Sigmoid colon (tissue), 4 donors: ENCODE results near the gene FGF19.

Experiments used
- EP300 ChIP-seq, 4 donors: sonication (generic); formaldehyde crosslinking; IDR thresholded peaks; one replicate each; pipeline ENCODE4 v1.6.1; 2017; ENCODE audit warnings: antibody characterized with exemption in 4 of 4
- POLR2A ChIP-seq, 2 donors: fragments of 450-650 bp; IDR thresholded peaks; one replicate each; pipeline ENCODE4 v1.6.1; 2016; ENCODE audit warnings: antibody characterized with exemption in 2 of 2, mild to moderate bottlenecking in 2 of 2, moderate library complexity in 2 of 2
- POLR2AphosphoS5 ChIP-seq, 4 donors: sonication (generic); formaldehyde crosslinking; IDR thresholded peaks; one replicate each; pipeline ENCODE4 v1.6.1; 2017; ENCODE audit warnings: antibody characterized with exemption in 4 of 4
- TF ChIP-seq, protein P1 (sequence below), 4 experiments: fragments of 450-650 bp in 3 of 4; fragments of 200-600 bp in 1 of 4; IDR thresholded peaks; one replicate each; pipeline ENCODE4 v1.5.1; 2016 to 2019; ENCODE audit warnings: antibody characterized with exemption in 4 of 4, mild to moderate bottlenecking in 3 of 4, moderate library complexity in 2 of 4

GRCh38 chr11:69686452-69686851 is 17.4 kb downstream of the FGF19 start:
- TF ChIP-seq, protein P1, sequence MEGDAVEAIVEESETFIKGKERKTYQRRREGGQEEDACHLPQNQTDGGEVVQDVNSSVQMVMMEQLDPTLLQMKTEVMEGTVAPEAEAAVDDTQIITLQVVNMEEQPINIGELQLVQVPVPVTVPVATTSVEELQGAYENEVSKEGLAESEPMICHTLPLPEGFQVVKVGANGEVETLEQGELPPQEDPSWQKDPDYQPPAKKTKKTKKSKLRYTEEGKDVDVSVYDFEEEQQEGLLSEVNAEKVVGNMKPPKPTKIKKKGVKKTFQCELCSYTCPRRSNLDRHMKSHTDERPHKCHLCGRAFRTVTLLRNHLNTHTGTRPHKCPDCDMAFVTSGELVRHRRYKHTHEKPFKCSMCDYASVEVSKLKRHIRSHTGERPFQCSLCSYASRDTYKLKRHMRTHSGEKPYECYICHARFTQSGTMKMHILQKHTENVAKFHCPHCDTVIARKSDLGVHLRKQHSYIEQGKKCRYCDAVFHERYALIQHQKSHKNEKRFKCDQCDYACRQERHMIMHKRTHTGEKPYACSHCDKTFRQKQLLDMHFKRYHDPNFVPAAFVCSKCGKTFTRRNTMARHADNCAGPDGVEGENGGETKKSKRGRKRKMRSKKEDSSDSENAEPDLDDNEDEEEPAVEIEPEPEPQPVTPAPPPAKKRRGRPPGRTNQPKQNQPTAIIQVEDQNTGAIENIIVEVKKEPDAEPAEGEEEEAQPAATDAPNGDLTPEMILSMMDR (IDR thresholded peaks at IDR 0.05), result no peak
- TF ChIP-seq POLR2A (IDR thresholded peaks at IDR 0.05) (no peak), EP300 (IDR thresholded peaks at IDR 0.05) (no peak), POLR2AphosphoS5 (IDR thresholded peaks at IDR 0.05) (no peak)
